ENCODE data around the gene ENPP5. TPM values are rescaled to one million over a fixed set of nuclear protein-coding genes. Genes with fewer than 3 reads are reported as not detected.
"Not testable (repeated sequence)": the region's sequence is repeated elsewhere in the genome, so short reads cannot be mapped to it uniquely, and the experiment has no call there.

ENPP5 gene
- total RNA-seq, 1 donor, result 1.9 TPM

- peak in 1 of 3 donors; percentile 17 for DNase-seq (ENCODE audit: low read depth in 2 of 3, low spot score in 2 of 3)
These were observed 4.7 kb upstream of the ENPP5 start for GRCh38 chr6:46175446-46175845.

GRCh38 chr6:46174904-46175303, 4.1 kb upstream of the ENPP5 start:
- DNase-seq (ENCODE audit: low read depth in 2 of 3, low spot score in 2 of 3), result no peak

- no peak for DNase-seq (ENCODE audit: low read depth in 2 of 3, low spot score in 2 of 3)
These were observed 1.4 kb upstream of the ENPP5 start for GRCh38 chr6:46172176-46172575.

- DNase-seq (ENCODE audit: low read depth in 2 of 3, low spot score in 2 of 3), result no peak
These were observed 10.7 kb downstream of the ENPP5 start for GRCh38 chr6:46160102-46160501.

- DNase-seq (ENCODE audit: low read depth in 2 of 3, low spot score in 2 of 3), result no peak
These were observed 11.6 kb downstream of the ENPP5 start for GRCh38 chr6:46159229-46159628.

- no peak for DNase-seq (ENCODE audit: low read depth in 2 of 3, low spot score in 2 of 3)
These were observed 14.1 kb downstream of the ENPP5 start for GRCh38 chr6:46156701-46157100.

- DNase-seq (ENCODE audit: low read depth in 2 of 3, low spot score in 2 of 3), result not testable (repeated sequence)
These were observed 21.7 kb downstream of the ENPP5 start for GRCh38 chr6:46149066-46149465.

- DNase-seq (ENCODE audit: low read depth in 2 of 3, low spot score in 2 of 3), result no peak
These were observed 26.5 kb downstream of the ENPP5 start for GRCh38 chr6:46144270-46144669.

GRCh38 chr6:46138281-46138680, 32.5 kb downstream of the ENPP5 start:
- DNase-seq (ENCODE audit: low read depth in 2 of 3, low spot score in 2 of 3), result no peak

GRCh38 chr6:46137387-46137786, 33.4 kb downstream of the ENPP5 start:
- no peak for DNase-seq (ENCODE audit: low read depth in 2 of 3, low spot score in 2 of 3)

GRCh38 chr6:46136831-46137230, 33.9 kb downstream of the ENPP5 start:
- DNase-seq (ENCODE audit: low read depth in 2 of 3, low spot score in 2 of 3), result no peak

GRCh38 chr6:46135176-46135575, 35.6 kb downstream of the ENPP5 start:
- no peak for DNase-seq (ENCODE audit: low read depth in 2 of 3, low spot score in 2 of 3)

GRCh38 chr6:46134216-46134615, 36.6 kb downstream of the ENPP5 start:
- DNase-seq (ENCODE audit: low read depth in 2 of 3, low spot score in 2 of 3), result no peak

GRCh38 chr6:46131291-46131690, 39.5 kb downstream of the ENPP5 start:
- not testable (repeated sequence) for DNase-seq (ENCODE audit: low read depth in 2 of 3, low spot score in 2 of 3)

- peak in 1 of 3 donors; percentile 2 for DNase-seq (ENCODE audit: low read depth in 2 of 3, low spot score in 2 of 3)
These were observed 40.1 kb downstream of the ENPP5 start for GRCh38 chr6:46130666-46131065.

GRCh38 chr6:46129629-46130511, 40.9 kb downstream of the ENPP5 start, which contains the start of gene ENPP4:
Gene ENPP4 (plus strand): TSS chr6:46129989. CDS start chr6:46139584, 9,595 bp downstream.
- DNase-seq (ENCODE audit: low read depth in 2 of 3, low spot score in 2 of 3), result peak; percentile 95 to 97 (median 95)

- DNase-seq (ENCODE audit: low read depth in 2 of 3, low spot score in 2 of 3), result no peak
These were observed 41.5 kb downstream of the ENPP5 start for GRCh38 chr6:46129291-46129628.

- no peak for DNase-seq (ENCODE audit: low read depth in 2 of 3, low spot score in 2 of 3)
These were observed 42.3 kb downstream of the ENPP5 start for GRCh38 chr6:46128476-46128875.

GRCh38 chr6:46119679-46120078, 51.1 kb downstream of the ENPP5 start:
- not testable (repeated sequence) for DNase-seq (ENCODE audit: low read depth in 2 of 3, low spot score in 2 of 3)

GRCh38 chr6:46118836-46119235, 51.9 kb downstream of the ENPP5 start:
- DNase-seq (ENCODE audit: low read depth in 2 of 3, low spot score in 2 of 3), result no peak

- no peak for DNase-seq (ENCODE audit: low read depth in 2 of 3, low spot score in 2 of 3)
These were observed 52.6 kb downstream of the ENPP5 start for GRCh38 chr6:46118157-46118556.

- DNase-seq (ENCODE audit: low read depth in 2 of 3, low spot score in 2 of 3), result no peak
These were observed 54.5 kb downstream of the ENPP5 start for GRCh38 chr6:46116289-46116688.
